Astrocyte (in vitro differentiated cells and primary cell): ENCODE data around the gene FMO5.

Source experiments
- EZH2 ChIP-seq: IDR thresholded peaks from 2 replicates; pipeline ENCODE4 v1.6.1; 2012; ENCODE audit warnings: mild to moderate bottlenecking, low read length, inconsistent platforms; ENCODE audit not compliant: insufficient read depth
- TF ChIP-seq, protein P1 (sequence below): IDR thresholded peaks from 2 replicates; pipeline ENCODE4 v1.5.1; 2011; ENCODE audit warnings: low read depth, mild to moderate bottlenecking, inconsistent platforms, low read length, moderate library complexity; ENCODE audit not compliant: insufficient read depth

GRCh38 chr1:147216124-147216523 is 9.0 kb downstream of the FMO5 start:
- TF ChIP-seq, protein P1, sequence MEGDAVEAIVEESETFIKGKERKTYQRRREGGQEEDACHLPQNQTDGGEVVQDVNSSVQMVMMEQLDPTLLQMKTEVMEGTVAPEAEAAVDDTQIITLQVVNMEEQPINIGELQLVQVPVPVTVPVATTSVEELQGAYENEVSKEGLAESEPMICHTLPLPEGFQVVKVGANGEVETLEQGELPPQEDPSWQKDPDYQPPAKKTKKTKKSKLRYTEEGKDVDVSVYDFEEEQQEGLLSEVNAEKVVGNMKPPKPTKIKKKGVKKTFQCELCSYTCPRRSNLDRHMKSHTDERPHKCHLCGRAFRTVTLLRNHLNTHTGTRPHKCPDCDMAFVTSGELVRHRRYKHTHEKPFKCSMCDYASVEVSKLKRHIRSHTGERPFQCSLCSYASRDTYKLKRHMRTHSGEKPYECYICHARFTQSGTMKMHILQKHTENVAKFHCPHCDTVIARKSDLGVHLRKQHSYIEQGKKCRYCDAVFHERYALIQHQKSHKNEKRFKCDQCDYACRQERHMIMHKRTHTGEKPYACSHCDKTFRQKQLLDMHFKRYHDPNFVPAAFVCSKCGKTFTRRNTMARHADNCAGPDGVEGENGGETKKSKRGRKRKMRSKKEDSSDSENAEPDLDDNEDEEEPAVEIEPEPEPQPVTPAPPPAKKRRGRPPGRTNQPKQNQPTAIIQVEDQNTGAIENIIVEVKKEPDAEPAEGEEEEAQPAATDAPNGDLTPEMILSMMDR: no peak
- no peak for TF ChIP-seq EZH2
